ENCODE measurements around the gene SERHL2. TPM values are rescaled to one million over a fixed set of nuclear protein-coding genes. Genes with fewer than 3 reads are reported as not detected.
A peak's percentile ranks its signal among the peaks of the same experiment; 100 is the strongest.
"Not testable (repeated sequence)": the region's sequence is repeated elsewhere in the genome, so short reads cannot be mapped to it uniquely, and the experiment has no call there.

SERHL2 gene, protein sequence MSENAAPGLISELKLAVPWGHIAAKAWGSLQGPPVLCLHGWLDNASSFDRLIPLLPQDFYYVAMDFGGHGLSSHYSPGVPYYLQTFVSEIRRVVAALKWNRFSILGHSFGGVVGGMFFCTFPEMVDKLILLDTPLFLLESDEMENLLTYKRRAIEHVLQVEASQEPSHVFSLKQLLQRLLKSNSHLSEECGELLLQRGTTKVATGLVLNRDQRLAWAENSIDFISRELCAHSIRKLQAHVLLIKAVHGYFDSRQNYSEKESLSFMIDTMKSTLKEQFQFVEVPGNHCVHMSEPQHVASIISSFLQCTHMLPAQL
- 1 to 10 TPM; 4.2 to 6.2 (median 4.8) TPM for total RNA-seq (2021; fragmentation: NEBNext Ultra II Directional; extraction: Animal tissue kit (Norgen Biotek cat#: 25700))
- long read RNA-seq: 0 reads

DNA sequence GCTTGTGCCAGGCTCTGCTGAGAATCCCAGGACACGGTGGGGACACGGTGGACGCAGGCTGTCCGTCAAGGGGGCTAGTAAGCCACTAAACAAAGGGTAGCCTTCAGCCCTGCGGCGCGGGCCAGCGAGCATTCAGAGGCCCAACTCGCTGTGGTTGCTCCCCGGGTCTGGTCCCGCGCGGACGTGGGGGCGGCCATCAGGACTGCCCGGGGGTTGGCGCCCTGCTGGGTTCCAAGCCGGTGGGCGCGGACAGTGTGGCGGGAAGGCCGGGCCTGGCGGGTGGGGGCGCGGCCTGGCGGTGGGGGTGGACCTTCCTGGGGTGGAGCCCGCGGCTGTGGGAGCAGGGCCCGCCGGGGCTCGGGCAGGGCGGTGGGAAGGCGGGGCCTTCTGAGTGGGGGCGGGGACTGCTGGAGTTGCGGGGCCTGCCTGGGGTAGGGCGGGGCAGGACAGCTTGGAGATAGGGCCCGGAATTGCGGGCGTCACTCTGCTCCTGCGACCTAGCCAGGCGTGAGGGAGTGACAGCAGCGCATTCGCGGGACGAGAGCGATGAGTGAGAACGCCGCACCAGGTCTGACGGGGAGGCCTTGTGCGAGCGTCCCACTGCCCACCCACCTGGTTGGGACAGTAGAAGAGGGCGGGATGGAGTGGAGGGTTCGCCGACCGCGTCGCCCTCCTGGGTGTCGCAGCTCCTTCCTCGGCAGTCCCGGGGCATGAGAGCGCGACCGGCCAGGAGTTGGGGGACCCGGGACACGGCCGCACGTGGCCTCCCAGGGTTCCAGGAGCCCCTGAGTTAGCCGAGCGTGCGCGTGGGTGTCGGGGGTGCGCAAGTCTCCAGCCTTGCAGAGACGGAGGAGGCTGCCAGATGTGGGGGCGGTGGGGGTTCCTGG is at the start of gene SERHL2:
Gene SERHL2, plus strand, starts transcription at position 482 of the 887 bp plus-strand sequence. Its CDS starts 65 bp downstream, at position 547.
- Mint-ChIP-seq H3K4me3 (peak within 1 kb of the TSS; percentile 90), H3K27ac (no peak within 1 kb of the TSS), H3K4me1 (ENCODE audit: low read depth) (no peaks in the 10 kb centered on the region), H3K36me3 (ENCODE audit: low read depth) (no peaks in the 10 kb centered on the region), H3K9me3 (no peaks in the 10 kb centered on the region), H3K27me3 (ENCODE audit: insufficient read depth) (peaks cover 12% of the 10 kb centered on the region)
- DNase-seq: peak; percentile 79
- TF ChIP-seq, protein P1, sequence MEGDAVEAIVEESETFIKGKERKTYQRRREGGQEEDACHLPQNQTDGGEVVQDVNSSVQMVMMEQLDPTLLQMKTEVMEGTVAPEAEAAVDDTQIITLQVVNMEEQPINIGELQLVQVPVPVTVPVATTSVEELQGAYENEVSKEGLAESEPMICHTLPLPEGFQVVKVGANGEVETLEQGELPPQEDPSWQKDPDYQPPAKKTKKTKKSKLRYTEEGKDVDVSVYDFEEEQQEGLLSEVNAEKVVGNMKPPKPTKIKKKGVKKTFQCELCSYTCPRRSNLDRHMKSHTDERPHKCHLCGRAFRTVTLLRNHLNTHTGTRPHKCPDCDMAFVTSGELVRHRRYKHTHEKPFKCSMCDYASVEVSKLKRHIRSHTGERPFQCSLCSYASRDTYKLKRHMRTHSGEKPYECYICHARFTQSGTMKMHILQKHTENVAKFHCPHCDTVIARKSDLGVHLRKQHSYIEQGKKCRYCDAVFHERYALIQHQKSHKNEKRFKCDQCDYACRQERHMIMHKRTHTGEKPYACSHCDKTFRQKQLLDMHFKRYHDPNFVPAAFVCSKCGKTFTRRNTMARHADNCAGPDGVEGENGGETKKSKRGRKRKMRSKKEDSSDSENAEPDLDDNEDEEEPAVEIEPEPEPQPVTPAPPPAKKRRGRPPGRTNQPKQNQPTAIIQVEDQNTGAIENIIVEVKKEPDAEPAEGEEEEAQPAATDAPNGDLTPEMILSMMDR (IDR thresholded peaks at IDR 0.05): peak; percentile 16; the same call in 1 of the 2 replicates

DNA sequence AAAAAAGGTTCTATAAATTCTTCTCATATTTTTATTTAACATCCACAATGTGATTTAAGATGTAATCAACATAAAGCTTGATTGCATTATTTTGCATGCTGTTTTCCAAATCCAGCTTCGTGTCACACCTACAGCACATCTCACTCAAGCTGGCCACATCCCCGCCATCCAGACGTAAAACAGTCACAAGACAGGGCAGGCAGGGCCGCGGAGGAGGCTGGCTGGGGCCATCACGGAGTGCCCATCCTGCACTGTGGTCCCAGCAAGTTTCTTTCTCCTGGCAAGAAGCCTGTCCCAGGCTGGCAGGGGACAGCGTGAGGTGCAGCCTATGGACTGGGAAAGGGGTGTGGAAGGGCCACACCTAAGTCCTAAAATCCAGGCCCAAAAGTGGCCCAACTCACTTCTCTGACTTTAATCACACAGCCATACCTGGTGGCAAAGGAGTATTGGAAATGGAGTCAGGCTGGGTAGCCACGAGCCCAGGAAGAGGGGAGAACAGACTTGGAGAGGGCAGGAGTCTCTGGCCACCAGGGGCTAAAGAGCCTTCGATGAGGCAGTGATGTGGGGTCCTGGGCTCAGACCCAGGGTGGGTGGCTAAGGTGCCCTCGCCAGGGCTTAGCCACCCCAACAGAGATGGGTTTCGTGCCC is 45.3 kb upstream of the SERHL2 start:
- H3K27ac Mint-ChIP-seq; H3K27me3 Mint-ChIP-seq (ENCODE audit: insufficient read depth); DNase-seq; H3K4me1 Mint-ChIP-seq (ENCODE audit: low read depth); H3K4me3 Mint-ChIP-seq; H3K9me3 Mint-ChIP-seq; H3K36me3 Mint-ChIP-seq (ENCODE audit: low read depth): not testable (repeated sequence)

DNA sequence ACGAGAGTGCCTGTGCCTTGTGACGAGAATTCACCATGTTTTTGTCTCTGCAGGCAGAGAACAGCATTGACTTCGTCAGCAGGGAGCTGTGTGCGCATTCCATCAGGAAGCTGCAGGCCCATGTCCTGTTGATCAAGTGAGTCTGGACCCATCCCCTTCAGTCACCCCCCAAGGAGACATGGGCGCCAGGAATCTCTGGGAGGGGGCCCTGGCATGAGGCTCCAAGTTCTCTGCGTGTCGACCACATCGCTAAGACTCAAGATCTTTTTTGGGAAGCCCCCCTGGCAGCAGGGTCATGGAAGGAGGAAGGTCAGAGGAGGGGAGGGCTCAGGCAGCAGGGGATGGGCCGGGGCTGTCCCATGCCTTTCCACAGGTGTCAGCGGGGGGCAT is 44.8 kb upstream of the SERHL2 start:
- H3K27ac Mint-ChIP-seq; H3K27me3 Mint-ChIP-seq (ENCODE audit: insufficient read depth); H3K4me3 Mint-ChIP-seq; DNase-seq; H3K9me3 Mint-ChIP-seq; H3K4me1 Mint-ChIP-seq (ENCODE audit: low read depth); H3K36me3 Mint-ChIP-seq (ENCODE audit: low read depth): not testable (repeated sequence)

DNA sequence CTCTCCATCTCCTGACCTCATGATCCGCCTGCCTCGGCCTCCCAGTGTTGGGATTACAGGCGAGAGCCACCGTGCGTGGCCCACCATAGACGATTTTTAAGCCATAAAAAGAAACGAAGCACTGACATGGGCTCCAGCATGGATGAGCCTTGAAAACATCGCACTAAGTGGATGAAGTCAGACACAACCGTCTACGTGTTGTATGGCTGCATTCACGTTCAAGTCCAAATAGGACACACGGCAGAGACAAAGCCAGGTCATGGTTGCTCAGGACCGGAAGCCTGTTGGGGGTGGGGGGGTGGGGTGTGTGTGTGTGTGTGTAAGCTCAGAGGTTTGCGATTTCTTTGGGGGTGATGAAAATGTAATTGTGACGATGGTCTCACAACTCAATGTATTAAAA is 44.2 kb upstream of the SERHL2 start:
- Mint-ChIP-seq H3K9me3 (no peaks in the 10 kb centered on the region), H3K36me3 (ENCODE audit: low read depth) (peaks cover 5% of the 10 kb centered on the region), H3K4me3 (no peak overlapping the region), H3K27me3 (ENCODE audit: insufficient read depth) (peaks cover 5% of the 10 kb centered on the region), H3K4me1 (ENCODE audit: low read depth) (no peaks in the 10 kb centered on the region), H3K27ac (no peak overlapping the region)
- DNase-seq: no peak
- TF ChIP-seq, protein P1 (IDR thresholded peaks at IDR 0.05): no peak

DNA sequence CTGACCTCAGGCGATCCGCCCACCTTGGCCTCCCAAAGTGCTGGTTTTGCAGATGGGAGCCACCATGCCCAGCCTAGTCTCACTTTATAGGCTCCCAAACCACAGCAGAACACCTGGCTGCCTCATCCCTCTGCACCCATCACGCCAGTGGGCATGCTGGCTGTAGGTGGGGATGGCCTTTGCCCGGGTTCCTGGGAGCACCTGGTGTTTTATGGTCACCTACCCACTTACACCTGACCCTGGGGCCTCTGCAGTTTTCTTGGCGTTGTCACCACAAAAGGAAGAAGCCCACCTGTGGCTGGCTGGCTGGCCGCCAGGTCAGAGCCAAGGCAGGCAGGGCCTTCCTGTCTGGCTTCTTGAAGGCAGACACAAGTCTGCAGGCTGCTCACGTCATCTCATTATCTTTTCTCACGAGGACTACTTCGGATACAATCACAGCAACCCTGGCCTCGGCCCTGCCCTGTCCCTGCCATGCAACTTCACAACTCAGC is 42.3 kb upstream of the SERHL2 start:
- DNase-seq: no peak
- H3K36me3 Mint-ChIP-seq (ENCODE audit: low read depth): peaks cover 5% of the 10 kb centered on the region

More for the DNA sequence above, 42.3 kb upstream of the SERHL2 start:
- H3K9me3 Mint-ChIP-seq: no peaks in the 10 kb centered on the region
- H3K4me3 Mint-ChIP-seq: no peak overlapping the region
- peaks cover 5% of the 10 kb centered on the region for H3K27me3 Mint-ChIP-seq (ENCODE audit: insufficient read depth)
- no peak overlapping the region for H3K27ac Mint-ChIP-seq
- TF ChIP-seq, protein P1 (IDR thresholded peaks at IDR 0.05): no peak
- no peaks in the 10 kb centered on the region for H3K4me1 Mint-ChIP-seq (ENCODE audit: low read depth)
